ENCODE results near the gene AQP10. TPM values are rescaled to one million over a fixed set of nuclear protein-coding genes. Genes with fewer than 3 reads are reported as not detected.

The AQP10 gene
- total RNA-seq, 1 donor from 2014 or later, result not detected

DNA sequence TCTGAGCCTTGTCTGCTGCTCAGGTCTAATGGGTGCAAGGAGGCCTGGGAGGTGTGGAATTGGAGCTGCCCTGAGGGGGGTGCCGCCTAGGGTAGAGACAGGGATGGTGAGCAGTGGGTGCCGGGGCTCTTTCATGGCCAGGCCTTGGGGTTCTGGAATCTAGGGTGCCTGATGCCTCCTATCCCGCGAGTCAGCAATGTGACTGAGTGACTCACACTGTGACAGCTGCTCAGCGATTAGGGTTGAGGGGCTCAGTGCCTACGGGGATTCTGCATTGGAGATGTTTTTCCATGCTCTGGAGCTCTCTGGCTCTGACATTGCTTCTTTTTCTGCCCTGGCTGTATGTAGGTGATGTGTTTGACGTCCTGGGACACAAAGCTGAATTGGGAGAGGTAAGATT, 21.2 kb downstream of the AQP10 start:
- H3K27ac ChIP-seq (ENCODE audit: low read depth, low read length), result no peak overlapping the region
- H3K27me3 ChIP-seq (ENCODE audit: insufficient read depth, low read length), result no peaks in the 10 kb centered on the region
- FAIRE-seq (no peak), DNase-seq (ENCODE audit: low read depth) (no peak)
- H3K4me2 ChIP-seq (ENCODE audit: low read length), result no peak overlapping the region
- H3K36me3 ChIP-seq (ENCODE audit: insufficient read depth, low read length), result peaks cover 69% of the 10 kb centered on the region
- TF ChIP-seq EZH2 (IDR thresholded peaks at IDR 0.05; ENCODE audit: insufficient read depth, low read length) (no peak), CTCF (IDR thresholded peaks at IDR 0.05; ENCODE audit: insufficient read depth, low read depth, low read length) (no peak)
- H3K9me3 ChIP-seq (ENCODE audit: insufficient read depth, low read depth, low read length), result no peaks in the 10 kb centered on the region
- H3K4me1 ChIP-seq (ENCODE audit: insufficient read depth, low read length), result no peaks in the 10 kb centered on the region
- Mint-ChIP-seq H3K27me3 (ENCODE audit: low read depth, unreplicated experiment) (no peaks in the 10 kb centered on the region), H3K27ac (ENCODE audit: unreplicated experiment) (peak overlapping the region; percentile 21), H3K4me1 (ENCODE audit: low read depth, unreplicated experiment) (peaks cover 14% of the 10 kb centered on the region), H3K4me3 (ENCODE audit: unreplicated experiment) (peak overlapping the region; percentile 11), H3K36me3 (ENCODE audit: low read depth, unreplicated experiment) (peaks cover 64% of the 10 kb centered on the region), H3K9me3 (ENCODE audit: unreplicated experiment) (no peaks in the 10 kb centered on the region)
- peaks cover 69% of the 10 kb centered on the region for H4K20me1 ChIP-seq (ENCODE audit: insufficient read depth, low read length)
- H3K9ac ChIP-seq (ENCODE audit: low read length), result no peak overlapping the region
- no peak overlapping the region for H3K4me3 ChIP-seq (ENCODE audit: insufficient read depth, low read depth, low read length)
- H3K79me2 ChIP-seq (ENCODE audit: insufficient read depth, low read length), result no peaks in the 10 kb centered on the region
- H2AFZ ChIP-seq (ENCODE audit: low read depth, low read length), result no peak overlapping the region

DNA sequence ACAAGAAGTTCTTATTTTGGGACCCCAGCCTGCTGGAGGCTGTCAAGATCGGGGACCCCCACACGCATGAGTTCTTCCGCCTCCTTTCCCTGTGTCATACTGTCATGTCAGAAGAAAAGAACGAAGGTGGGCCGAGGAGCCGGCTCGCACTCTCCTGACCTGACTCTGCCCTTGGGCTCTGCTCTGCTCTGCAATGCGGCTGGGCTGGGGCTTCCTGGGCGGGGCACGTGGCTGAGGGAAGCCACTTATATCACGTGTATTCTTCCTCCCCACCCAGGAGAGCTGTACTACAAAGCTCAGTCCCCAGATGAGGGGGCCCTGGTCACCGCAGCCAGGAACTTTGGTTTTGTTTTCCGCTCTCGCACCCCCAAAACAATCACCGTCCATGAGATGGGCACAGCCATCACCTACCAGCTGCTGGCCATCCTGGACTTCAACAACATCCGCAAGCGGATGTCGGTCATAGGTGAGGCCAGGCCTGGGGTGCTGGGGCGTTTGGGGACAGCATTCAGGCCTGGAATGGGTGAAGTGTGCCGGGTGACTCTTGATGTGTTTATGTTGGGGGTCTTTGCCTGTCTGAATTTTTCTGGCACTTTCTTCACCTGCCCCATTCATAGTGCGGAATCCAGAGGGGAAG, 22.1 kb downstream of the AQP10 start:
- Histone ChIP-seq H3K9me3 (ENCODE audit: insufficient read depth, low read depth, low read length) (no peaks in the 10 kb centered on the region), H3K9ac (ENCODE audit: low read length) (no peak overlapping the region), H3K27ac (ENCODE audit: low read depth, low read length) (no peak overlapping the region), H2AFZ (ENCODE audit: low read depth, low read length) (no peak overlapping the region), H3K27me3 (ENCODE audit: insufficient read depth, low read length) (no peaks in the 10 kb centered on the region), H3K4me1 (ENCODE audit: insufficient read depth, low read length) (no peaks in the 10 kb centered on the region), H3K79me2 (ENCODE audit: insufficient read depth, low read length) (no peaks in the 10 kb centered on the region), H3K4me3 (ENCODE audit: insufficient read depth, low read depth, low read length) (no peak overlapping the region), H4K20me1 (ENCODE audit: insufficient read depth, low read length) (peaks cover 62% of the 10 kb centered on the region), H3K4me2 (ENCODE audit: low read length) (no peak overlapping the region), H3K36me3 (ENCODE audit: insufficient read depth, low read length) (peaks cover 63% of the 10 kb centered on the region)
- DNase-seq (ENCODE audit: low read depth), result no peak
- no peaks in the 10 kb centered on the region for H3K27me3 Mint-ChIP-seq (ENCODE audit: low read depth, unreplicated experiment)
- peak overlapping the region; percentile 66 for H3K27ac Mint-ChIP-seq (ENCODE audit: unreplicated experiment)
- H3K4me1 Mint-ChIP-seq (ENCODE audit: low read depth, unreplicated experiment), result peaks cover 14% of the 10 kb centered on the region
- TF ChIP-seq CTCF (IDR thresholded peaks at IDR 0.05; ENCODE audit: insufficient read depth, low read depth, low read length) (no peak), EZH2 (IDR thresholded peaks at IDR 0.05; ENCODE audit: insufficient read depth, low read length) (no peak)
- peaks cover 67% of the 10 kb centered on the region for H3K36me3 Mint-ChIP-seq (ENCODE audit: low read depth, unreplicated experiment)
- FAIRE-seq, result no peak
- no peaks in the 10 kb centered on the region for H3K9me3 Mint-ChIP-seq (ENCODE audit: unreplicated experiment)
- H3K4me3 Mint-ChIP-seq (ENCODE audit: unreplicated experiment), result no peak overlapping the region

Measured in astrocyte (in vitro differentiated cells and primary cell).